ENCODE results near the gene CCNY.
"Not testable (repeated sequence)": the region's sequence is repeated elsewhere in the genome, so short reads cannot be mapped to it uniquely, and the experiment has no call there.

Gene CCNY

DNA sequence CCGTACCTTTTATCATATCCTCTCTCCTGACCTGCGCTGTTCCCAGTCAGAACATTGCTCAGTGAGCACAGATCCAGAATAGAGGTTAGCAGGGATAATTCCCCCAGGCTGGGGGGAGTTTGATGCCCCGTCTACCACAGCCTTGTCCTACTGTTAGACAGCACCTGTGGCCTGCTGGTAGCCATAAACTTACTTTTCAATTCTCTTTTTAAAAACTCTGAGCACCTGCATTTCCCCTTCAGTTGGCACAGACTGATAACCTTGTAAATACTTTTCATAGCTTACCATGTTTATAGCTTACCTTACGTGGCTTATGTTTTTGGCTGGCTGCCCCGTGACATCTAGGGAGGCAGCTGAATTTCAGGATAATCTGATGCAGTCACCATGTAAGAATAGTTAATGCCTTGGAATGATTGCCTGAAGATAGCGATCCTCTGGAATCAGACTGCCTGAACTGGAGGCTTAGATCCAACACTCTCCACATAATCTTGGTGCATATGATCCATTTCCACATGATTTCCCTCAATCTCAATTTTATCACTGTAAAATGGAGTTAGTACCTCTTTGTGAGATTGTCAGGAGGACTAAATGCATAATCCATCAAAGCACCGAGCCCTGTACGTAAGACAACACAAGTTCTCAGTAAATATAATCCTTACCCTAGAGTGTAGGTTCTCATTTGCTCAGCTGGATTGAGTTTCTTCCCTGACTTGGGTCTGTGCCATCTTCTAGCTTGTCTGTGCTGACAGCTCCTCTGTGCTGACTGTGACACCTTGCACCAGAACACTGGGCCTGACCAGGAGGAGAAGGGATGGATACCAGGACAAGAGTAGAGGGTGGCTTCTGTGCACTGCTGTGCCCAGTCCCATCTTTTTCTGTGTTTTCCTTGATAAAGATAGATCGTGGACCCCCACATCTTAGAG is 157.1 kb downstream of the CCNY start:
- DNase-seq = no peak

DNA sequence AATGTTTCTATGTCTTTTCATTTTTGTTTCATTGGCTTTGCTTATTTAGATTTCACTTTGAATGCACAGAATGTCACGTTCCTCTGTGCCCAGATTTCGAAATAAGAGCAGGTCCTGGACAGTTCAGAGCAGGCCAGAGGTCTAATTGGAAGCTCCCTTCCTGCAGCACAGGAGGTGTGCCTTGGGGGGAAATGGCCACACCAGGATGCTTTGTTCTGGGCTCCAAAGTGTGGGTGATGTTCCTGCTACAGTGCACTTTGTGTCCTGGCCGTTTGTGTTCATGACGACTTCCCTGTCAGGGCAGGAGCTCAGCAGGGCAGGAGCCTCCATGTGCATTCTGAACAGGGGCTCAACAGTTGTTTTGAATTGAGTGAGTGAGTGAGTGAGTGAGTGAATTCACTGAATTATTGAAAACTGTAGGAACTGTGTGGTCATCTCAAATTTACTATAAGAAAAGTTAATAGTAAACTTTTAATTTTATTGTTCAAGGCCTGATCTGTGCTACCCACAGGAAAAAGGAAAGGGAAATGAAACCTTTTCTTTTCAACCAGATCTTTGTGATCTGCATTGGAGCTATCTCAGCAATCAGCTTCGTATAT is 159.3 kb downstream of the CCNY start:
- DNase-seq = no peak

DNA sequence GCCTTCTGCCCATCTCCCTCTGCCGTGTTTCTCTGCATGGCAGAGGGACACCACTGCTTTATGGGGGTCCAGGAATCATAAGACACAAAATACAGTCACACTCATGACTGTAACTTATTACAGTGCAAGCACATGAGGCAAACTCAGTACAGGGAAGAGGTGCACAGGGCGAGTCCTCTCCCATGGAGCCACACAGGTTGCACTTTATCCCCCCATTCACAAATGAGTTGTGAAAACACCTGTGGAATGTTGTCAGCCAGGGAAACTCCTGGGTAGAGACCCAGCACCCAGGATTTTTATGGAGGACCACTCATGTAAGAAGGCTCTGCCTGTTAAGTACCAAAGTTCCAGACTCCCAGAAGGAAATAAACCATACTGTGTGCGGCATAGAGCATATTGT is 161.6 kb downstream of the CCNY start:
- no peak for DNase-seq

DNA sequence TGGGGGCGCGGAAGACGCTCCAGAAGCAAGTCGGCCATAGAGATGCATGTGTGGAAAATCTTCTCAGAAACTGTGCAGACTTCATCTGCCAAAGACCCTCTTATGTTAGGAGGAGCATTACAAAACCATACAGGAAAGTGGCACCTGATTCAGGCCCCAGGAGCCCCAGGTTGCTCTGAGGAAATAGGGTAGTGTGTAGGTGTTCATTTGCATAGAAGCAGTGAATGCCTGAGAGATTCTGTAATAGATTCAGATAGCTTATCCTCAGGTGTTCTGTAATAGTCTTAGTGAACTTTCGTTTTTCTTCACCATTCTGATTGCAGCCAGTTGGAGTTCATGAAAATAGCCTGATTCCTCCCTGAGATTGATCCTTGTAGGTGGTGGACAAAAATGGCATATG is 162.4 kb downstream of the CCNY start:
- DNase-seq = no peak

DNA sequence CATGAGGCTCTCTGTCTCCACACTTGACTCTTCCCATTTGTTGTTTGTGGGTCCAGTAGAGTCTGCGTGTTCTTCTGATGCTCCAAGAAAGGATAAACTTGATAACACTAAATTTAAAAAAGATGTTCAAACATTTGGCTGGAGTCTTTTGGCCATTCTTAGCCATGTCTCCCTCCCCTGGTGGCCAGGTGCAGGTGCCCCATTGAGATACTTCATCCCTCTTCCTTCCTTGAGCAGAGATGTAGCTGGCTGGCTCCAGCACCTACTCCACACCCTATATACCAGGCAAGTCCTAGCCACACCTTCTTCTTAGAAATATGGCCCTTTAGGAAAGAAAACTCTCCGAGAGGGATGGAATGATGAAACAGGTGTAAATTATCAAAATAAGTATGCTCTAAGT is 165.6 kb downstream of the CCNY start:
- DNase-seq = no peak

DNA sequence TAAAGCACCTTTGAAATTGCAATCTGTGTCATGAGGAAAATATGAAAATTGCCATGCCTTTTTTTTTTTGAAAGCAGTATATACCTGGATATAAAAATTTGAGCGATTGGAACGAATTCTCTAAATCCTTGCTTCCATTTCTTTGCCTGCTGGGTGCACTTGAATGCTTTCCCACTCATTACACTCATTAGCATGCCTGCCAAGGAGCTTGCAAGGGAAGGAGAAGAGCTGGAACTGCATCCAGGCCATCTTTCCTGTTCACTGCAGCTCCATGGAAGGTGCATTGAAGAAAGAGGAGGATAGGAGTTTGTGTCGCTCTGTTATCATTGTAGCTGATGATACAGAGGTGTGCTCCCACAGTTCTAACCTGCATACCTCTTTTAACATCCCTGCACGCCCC is 166.4 kb downstream of the CCNY start:
- DNase-seq = no peak

DNA sequence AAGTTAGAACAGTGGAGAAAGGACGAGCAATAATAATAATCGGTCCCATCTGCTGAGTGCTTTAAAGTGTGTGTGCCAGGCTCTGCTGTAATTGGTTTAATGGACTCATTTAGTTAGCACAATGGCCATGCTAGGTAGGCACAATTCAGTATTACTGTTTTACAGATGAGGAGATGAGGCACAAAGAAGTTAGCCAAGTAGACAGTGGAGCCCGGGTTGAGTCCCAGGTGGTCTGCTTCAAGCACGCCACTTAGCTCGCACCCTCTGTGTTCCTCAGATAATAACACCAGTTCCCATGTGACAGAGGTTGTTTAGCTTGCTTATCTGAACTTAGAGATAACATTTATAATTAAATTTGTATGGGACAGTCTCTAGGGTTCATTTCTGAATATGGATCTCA is 167.3 kb downstream of the CCNY start:
- no peak for DNase-seq

DNA sequence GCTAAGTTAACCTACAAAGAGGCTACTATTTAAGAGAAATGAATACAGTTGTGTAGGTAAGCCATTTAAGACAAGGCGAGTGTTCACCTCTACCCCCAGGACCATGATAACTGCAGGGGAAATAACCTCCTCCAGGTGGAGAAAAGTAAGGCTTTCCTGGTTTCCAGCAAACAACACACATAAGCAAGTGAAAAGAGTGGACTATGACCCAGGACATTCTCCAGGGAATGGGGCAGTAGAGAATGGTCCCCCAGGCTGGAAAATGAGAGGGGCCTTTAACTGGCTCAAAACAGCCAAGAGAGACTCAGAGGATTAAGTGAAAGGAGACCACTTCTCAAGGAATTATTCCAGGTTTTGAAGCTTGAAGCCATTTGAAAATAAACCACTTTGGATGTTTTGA is 167.8 kb downstream of the CCNY start:
- DNase-seq = no peak

DNA sequence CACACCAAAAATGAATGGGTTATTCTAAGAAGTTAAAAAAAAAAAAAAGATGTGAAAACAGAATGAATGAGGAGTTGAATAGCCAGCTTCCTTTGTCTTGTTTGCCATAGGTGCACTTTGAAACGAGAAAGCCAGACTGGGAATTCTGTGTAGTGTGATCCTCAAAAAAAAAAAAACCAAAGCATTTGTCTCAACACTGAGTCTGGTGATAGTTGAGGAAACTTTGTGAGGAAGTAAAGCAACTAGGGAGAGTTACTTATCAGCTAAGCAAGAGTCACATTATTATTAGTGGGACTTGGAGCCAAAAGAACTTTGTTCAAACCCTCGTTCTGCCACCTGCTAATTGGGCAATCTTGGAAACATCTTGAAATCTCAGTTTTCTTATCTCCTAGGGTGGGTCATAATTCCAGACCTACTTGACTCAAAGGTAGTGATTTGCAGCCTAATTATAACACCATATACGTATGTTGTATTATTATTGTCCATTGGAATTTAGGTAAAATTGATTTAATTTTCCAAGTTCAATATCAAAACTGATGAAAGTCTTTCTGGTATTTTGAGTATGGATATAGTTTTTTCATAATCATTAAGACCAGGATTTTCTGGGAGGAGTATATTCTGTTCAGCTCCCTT is 169.0 kb downstream of the CCNY start:
- DNase-seq = no peak

DNA sequence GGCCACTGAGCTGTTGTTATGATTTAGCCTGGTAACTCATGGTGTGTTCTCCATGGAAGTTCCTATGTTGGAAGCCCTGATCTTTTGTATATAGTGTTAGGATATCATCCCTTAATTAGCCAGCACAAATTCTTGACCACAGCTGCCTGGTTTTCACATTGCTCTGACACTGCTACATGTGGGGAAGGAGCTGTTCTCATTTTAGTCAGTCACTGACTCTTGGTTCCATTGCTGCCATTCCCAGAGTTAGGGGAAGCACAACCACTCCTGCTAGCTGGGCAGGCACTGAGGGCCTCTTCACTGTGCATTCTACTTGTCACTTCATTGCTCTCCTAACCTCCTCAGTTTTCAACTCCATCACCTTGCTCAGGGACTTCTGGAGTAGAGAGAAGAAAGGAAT is 170.4 kb downstream of the CCNY start:
- DNase-seq = no peak

DNA sequence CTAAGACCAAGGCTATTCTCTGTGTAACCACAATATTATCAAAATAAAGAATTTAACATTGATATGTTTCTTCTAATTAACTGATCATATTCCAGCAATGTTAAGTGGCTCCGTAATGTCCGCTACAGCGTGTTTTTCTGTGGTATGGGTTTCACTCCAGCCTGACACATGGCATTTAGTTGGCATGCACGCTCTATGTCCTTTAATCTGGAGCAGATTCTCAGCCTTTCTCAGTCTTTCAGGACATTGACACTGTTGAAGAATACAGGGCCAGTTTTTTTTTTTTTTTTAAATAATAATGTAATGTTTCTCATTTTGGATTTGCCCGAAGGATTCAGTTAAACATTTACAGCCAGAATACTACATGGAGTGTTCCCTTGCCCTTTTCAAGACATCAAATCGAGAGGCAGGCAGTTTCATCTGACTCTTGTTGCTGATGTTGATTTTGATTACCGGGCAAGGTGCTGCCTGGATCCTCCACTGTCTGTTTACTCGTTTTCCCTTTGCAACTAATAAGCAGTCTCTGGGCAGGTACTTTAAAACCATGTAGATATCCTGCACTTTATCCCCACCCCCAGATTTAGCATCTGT is 171.3 kb downstream of the CCNY start:
- no peak for DNase-seq

DNA sequence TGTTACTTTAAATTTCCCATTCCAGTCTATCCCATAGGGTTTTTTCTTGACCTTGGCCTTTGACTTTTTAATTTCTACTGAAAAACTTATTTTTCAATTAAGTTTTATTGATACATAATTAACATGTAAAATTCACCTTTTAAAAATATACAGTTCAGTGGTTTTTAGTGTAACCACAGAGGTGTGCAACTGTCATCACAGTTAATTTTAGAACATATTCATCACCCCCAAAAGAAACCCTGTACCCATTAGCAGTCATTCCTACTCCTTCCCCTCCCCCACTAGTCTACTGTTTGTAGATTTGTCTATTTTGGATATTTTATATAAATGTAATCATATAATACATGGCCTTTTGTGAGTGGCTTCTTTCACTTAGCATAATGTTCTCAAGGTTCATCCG is 172.3 kb downstream of the CCNY start:
- DNase-seq = no peak

DNA sequence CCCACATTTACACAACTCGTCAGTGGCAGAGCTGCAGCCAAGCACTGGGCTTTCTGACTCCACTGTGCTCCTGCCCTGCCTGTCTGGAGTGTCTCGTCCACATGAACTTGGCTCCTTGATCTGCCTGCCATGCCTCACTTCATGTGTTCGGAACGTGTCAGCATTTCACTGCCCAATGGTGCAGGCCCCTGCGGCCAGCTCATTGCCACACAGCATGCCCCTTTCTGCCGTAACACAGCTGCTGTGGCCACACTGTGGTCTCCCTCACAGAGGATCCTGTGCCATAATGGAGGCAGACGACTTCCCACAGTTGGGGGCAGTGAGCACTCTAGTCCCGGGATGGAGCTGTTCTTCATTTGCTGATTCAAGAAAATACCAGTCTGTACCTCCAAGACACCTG is 174.6 kb downstream of the CCNY start:
- no peak for DNase-seq

DNA sequence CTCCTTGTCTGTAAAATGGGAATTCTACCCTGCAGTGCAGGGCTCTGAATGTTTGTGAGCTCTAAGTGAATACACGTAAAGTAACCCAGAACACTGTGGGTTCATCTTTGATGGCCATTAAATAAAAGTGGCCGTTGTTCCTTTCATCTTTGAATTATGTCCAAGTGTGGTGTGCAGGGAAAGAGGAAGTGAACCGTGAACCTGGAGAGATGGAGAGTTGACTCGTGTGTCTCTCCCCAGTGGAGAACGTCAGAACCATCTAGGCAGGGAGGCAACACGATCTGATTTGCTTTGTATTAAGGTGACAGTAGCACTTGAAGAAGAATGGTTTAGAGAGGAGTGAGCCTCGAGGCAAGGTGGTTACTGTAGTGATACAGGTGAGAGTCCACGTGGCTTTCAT is 175.3 kb downstream of the CCNY start:
- DNase-seq = no peak

DNA sequence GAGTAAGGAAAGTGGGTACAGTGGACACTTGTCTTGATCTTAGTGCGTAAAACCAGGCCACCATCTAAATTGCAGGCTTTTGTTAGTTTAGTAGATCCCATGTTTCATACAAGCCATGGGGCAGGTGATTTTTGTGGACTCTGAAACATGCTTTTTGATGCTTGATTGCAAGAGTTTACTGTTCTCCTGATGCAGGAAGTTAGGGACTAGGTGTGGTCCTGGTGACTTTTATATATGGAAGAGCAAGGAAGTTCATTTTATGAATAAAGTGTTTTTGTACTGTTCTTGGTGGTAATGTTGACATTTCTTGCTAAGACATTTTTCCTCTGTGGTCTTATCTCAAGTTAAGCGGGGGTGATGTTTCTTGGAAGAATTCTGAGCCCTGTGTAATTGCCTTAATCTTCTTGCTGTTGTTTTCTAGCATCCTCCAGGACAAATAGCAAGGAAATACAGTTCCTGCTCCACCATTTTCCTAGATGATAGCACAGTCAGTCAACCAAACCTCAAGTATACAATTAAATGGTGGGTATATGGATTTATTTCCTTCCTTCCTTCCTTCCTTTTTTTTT is 179.9 kb downstream of the CCNY start:
- DNase-seq = no peak

DNA sequence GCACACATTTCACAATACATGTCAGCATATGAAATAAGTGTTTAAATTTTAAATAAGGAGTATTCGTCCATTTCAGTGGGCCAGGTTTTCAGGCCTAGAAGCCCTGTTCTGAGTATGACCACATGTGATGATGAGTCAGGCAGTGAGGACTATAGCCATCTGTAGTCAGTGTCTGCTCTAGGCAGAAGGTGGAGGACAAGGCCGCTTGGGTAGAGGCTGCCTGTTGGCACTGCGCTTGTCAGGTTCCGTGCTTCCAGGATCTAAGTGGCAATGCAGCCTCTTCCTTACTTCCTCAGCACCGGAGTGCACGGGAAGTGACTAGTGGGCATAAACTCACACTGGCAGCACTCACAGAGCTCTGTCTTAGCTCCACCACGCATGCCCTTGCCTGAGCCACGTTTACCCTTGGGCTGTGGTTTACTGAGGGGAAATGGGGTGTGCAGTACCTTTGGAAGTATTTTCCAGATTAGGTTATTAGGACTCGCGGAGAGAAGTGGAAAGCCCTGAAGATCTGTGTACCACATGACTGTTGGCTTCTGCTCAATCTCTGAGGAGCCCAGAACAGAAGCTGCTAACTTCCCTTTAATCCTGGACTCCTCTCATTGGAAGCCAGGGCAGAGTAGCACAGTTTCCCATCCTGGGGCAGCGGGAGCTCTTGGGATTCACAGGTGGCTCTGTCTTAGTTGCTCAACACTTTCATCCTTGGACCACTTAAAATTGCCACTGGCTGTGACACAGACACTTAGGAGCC is 181.3 kb downstream of the CCNY start:
- no peak for DNase-seq

DNA sequence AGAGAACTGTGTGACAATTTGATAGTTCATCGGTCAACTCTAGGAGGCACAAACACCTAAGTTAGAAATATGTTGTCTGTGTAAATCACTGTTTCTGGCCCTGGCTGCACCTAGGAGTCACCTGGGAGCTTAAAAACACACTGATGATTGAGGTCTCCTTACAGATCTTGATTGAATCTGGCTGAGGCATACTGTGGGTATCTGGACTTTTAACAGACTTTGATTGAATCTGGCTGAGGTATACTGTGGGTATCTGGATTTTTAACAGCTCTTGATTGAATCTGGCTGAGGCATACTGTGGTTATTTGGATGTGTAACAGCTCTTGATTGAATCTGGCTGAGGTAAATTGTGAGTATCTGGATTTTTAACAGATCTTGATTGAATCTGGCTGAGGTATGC is 181.9 kb downstream of the CCNY start:
- not testable (repeated sequence) for DNase-seq

DNA sequence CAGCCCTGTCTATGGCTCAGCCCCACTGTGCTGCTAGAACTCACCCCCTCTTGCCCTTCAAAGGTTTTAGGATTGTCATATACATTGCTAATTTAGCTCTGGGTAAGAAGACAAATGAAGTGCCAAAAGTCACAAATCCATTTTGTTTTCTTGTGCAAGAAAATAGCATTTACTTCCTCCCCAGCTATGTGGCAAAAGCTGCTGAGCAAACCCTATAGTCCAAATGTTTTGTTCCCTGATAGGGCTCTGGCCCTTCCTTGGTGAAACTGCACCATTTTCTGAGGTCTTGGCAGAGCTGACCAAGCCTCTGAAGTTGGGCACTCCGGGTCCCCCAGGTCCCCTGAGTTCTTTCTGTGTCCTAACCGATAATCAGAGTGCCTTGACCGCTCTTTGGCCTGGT is 184.7 kb downstream of the CCNY start:
- DNase-seq = no peak

DNA sequence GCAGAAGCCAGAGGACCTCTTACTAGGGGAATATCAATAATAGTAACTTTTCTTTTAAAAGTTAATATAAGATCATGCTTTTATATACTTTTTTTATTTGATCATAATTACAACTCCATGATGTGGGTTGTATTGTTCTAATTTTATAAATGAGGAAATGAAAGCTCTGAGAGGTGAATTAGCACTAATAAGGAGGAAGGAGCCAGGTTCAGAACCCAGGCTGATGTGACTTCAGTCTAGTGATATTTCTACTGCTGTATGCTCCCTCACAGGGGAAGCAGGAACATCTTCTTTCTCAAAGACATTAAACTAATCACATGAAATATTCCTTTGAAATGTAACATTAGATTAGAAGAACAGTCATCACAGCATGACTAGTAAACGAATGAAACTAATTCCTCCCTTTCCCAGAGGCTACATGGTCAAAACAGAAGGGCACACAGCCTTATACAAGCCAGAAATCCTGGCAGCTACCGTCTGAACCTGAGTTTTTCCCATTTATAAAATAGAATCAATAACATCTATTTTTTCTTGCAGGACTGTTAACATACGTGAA is 187.4 kb downstream of the CCNY start:
- DNase-seq = no peak

DNA sequence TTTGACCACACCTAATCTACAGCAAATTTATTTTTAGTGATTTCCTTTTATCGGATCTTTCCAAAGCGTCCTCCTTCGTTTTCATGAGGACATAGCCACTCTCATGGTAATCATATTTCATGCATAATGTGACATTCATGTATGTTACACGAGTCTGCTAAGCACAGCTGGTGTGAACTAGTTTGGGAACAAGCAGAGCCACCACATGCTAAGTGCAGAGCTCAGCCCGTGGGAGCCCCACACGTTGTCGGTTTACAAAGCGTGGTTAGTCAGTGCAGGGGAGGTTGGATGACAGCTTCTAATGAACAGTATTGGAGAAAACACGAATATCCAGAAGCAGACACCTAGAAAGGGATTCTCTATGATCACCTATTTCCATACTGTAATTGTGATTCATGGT is 190.4 kb downstream of the CCNY start:
- no peak for DNase-seq

DNA sequence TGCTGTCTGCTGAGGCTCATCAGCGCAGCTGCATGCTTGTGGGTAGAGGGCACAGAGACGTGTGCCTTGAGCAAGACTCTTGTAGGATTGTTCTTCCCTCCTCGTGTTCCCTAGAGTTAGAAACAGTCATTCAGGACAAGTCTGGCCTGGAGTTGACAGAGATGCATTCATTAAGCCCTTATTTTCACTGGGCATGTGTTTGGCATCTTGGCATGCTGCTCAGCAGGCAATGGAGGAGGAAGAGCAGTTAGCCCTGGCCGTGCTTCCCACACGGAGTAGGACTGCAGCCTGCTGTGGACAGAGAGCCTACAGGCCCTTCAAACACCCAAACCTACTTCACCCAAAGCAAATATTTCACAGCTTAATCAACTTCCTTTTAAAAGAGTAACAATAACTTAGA is 195.8 kb downstream of the CCNY start:
- no peak for DNase-seq

DNA sequence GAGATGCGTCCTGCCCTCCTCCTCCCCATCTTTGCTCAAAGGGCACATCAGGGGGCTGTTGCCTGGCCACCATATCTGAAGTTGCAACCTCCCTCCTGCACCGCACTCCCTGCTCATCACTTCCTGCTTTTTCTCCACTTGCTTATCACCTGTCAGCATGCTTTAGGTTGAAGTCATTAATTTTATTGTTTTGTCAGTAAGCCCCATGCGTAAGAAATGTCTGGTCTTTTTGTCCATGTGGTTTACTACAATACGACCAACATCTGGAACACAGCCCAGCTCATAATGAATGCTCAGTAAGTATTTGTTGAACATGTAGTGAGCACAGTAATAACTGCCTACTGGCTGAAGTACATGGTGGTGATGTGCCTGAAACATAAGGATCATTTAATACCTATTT is 197.3 kb downstream of the CCNY start:
- no peak for DNase-seq

Data from effector CD8-positive, alpha-beta T cell (primary cell).